Measurements from ENCODE around the gene CCDC60.

- TF ChIP-seq ISL1 (CRISPR knock-in tag; IDR thresholded peaks at IDR 0.05) (no peak), PATZ1 (CRISPR knock-in tag; IDR thresholded peaks at IDR 0.05; ENCODE audit: borderline replicate concordance) (no peak), POU6F1 (CRISPR knock-in tag; IDR thresholded peaks at IDR 0.05; ENCODE audit: borderline replicate concordance, low read depth) (no peak), ZC3H10 (CRISPR knock-in tag; IDR thresholded peaks at IDR 0.05) (no peak), CREB5 (CRISPR knock-in tag; IDR thresholded peaks at IDR 0.05; ENCODE audit: low read depth) (no peak), RARB (CRISPR knock-in tag; IDR thresholded peaks at IDR 0.05) (no peak), ARNTL (CRISPR knock-in tag; IDR thresholded peaks at IDR 0.05; ENCODE audit: borderline replicate concordance, low read depth) (no peak), SNAI2 (CRISPR knock-in tag; IDR thresholded peaks at IDR 0.05) (no peak), ZFP3 (CRISPR knock-in tag; IDR thresholded peaks at IDR 0.05) (no peak), TOX (CRISPR knock-in tag; IDR thresholded peaks at IDR 0.05; ENCODE audit: borderline replicate concordance) (no peak), TSHZ2 (CRISPR knock-in tag; IDR thresholded peaks at IDR 0.05) (no peak), OSR1 (CRISPR knock-in tag; IDR thresholded peaks at IDR 0.05) (no peak), ZNF565 (CRISPR knock-in tag; conservative IDR thresholded peaks at IDR 0.05; ENCODE audit: low read depth) (no peak), PPARA (CRISPR knock-in tag; IDR thresholded peaks at IDR 0.05; ENCODE audit: borderline replicate concordance) (no peak)
Measured at GRCh38 chr12:119412811-119413794, 78.6 kb downstream of the CCDC60 start.

Data from SK-N-SH treated with all-trans-retinoic acid at 6 μM for 48 hours (cell line).